Ectodermal cell (in vitro differentiated cells): ENCODE data around the gene XRN2.

Experiments
- H3K27ac ChIP-seq: 2 replicates; pipeline ENCODE4 v1.7.0; 2013; ENCODE audit warnings: mild to moderate bottlenecking, low read depth, low read length; ENCODE audit not compliant: insufficient read depth, poor library complexity, severe bottlenecking
- H3K27me3 ChIP-seq: 2 replicates; pipeline ENCODE4 v1.7.0; 2013; ENCODE audit warnings: mild to moderate bottlenecking, low read length; ENCODE audit not compliant: insufficient read depth, control insufficient read depth, poor library complexity, severe bottlenecking
- H3K36me3 ChIP-seq: one replicate; pipeline ENCODE4 v1.7.0; 2013; ENCODE audit warnings: low read length; ENCODE audit not compliant: control insufficient read depth, insufficient read depth
- H3K4me1 ChIP-seq: one replicate; pipeline ENCODE4 v1.7.0; 2013; ENCODE audit warnings: low read length; ENCODE audit not compliant: control insufficient read depth, insufficient read depth
- H3K4me3 ChIP-seq: 2 replicates; pipeline ENCODE4 v1.7.0; 2013; ENCODE audit warnings: low read depth, low read length, control low read depth; ENCODE audit not compliant: insufficient read depth
- H3K9me3 ChIP-seq: 2 replicates; pipeline ENCODE4 v1.7.0; 2013; ENCODE audit warnings: mild to moderate bottlenecking, low read length, moderate library complexity; ENCODE audit not compliant: control insufficient read depth
- WGBS, 2 experiments: methylation state at CpG; one replicate each; pipeline ENCODE4 v1.1.7; 2013; ENCODE audit warnings: missing lambda C conversion rate in 2 of 2; 5-methylcytosine and 5-hydroxymethylcytosine counted together

XRN2 gene

GRCh38 chr20:21272279-21272678, 30.9 kb upstream of the XRN2 start:
- Histone ChIP-seq H3K36me3 (no peaks in the 10 kb centered on the region), H3K27ac (no peak overlapping the region), H3K27me3 (no peaks in the 10 kb centered on the region), H3K4me1 (no peaks in the 10 kb centered on the region), H3K9me3 (no peaks in the 10 kb centered on the region), H3K4me3 (no peak overlapping the region)

DNA sequence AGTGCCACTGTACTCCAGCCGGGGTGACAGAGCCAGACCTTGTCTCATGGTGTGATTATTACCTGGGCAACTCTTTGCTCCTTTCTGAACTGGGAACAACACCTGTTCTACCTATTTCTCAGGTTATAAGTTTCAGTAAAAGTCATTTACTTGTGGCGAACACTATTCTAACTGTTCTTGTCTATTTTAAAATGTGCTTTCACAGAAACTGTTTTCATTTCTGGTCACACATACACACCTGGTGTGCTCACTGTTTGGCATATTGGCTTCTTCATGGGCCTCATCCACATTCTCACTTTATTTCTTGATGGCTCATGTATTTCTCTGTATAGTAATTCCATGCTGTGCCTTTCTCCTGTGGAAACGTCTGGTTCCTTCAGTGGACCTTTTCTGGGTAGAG, 30.5 kb upstream of the XRN2 start:
- no peaks in the 10 kb centered on the region for H3K27me3 ChIP-seq
- WGBS, 2 experiments: 93 to 95% methylated on average over 3 of the region's 3 CpGs

DNA sequence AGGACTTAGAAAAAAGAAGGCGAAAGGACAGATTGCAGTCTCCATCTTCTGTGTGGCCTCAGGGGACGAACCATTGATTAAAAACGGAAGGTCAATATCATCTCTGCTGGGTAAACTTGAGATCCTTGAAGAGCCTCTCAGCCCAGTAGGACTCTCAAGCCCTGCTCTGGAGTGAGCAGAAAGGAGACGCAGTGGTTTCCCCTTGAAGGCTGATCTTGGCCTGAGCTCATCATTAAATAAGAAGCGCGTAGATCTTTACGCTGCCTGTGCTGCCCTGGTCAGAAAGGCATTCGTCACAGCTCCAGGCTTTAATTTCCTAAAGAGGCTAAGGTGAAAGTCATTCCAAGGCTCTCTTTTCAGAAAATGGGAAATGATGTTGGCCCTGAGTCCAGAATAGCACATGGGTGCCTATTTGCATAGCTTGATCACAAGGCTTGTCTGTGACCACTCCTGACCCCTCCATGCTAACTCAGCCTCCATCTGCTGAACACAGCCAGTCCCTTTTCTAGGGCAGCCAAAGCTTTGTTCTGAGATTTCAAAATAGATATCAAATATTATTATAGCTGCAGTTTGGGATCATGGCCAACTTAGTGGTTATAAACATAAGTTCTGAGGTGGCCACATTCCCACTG, 29.3 kb upstream of the XRN2 start:
- WGBS, 2 experiments: 94 to 95% methylated on average over 8 of the region's 8 CpGs
- no peaks in the 10 kb centered on the region for H3K27me3 ChIP-seq
- no peaks in the 10 kb centered on the region for H3K9me3 ChIP-seq
- H3K4me3 ChIP-seq: no peak overlapping the region
- no peaks in the 10 kb centered on the region for H3K36me3 ChIP-seq
- H3K4me1 ChIP-seq: no peaks in the 10 kb centered on the region
- H3K27ac ChIP-seq: no peak overlapping the region

More for the DNA sequence above, 30.5 kb upstream of the XRN2 start:
- Histone ChIP-seq H3K9me3 (no peaks in the 10 kb centered on the region), H3K36me3 (no peaks in the 10 kb centered on the region), H3K27ac (no peak overlapping the region), H3K4me1 (no peaks in the 10 kb centered on the region), H3K4me3 (no peak overlapping the region)

DNA sequence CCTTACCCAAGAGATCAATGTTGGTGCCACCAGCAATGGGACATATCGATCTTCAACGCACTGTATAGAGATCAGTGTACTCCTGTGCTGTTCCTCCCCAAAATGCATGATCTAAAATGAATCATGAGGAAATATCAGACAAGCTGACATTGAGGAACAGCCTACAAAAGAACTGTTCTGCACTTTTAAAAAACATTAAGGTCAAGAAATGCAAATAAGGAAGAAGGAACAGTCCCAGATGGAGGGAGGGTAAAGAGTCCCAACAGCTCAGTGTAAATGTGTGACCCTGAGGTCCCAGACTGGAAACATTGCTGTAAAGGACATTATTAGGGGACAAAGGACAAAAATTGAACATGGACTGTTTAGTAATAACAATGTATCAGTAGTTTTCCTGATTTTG, 24.3 kb upstream of the XRN2 start:
- Histone ChIP-seq H3K27me3 (no peaks in the 10 kb centered on the region), H3K36me3 (no peaks in the 10 kb centered on the region), H3K4me1 (no peaks in the 10 kb centered on the region), H3K27ac (no peak overlapping the region), H3K4me3 (no peak overlapping the region), H3K9me3 (no peaks in the 10 kb centered on the region)
- WGBS, 2 experiments: 87 to 97% methylated on average over 2 of the region's 2 CpGs

DNA sequence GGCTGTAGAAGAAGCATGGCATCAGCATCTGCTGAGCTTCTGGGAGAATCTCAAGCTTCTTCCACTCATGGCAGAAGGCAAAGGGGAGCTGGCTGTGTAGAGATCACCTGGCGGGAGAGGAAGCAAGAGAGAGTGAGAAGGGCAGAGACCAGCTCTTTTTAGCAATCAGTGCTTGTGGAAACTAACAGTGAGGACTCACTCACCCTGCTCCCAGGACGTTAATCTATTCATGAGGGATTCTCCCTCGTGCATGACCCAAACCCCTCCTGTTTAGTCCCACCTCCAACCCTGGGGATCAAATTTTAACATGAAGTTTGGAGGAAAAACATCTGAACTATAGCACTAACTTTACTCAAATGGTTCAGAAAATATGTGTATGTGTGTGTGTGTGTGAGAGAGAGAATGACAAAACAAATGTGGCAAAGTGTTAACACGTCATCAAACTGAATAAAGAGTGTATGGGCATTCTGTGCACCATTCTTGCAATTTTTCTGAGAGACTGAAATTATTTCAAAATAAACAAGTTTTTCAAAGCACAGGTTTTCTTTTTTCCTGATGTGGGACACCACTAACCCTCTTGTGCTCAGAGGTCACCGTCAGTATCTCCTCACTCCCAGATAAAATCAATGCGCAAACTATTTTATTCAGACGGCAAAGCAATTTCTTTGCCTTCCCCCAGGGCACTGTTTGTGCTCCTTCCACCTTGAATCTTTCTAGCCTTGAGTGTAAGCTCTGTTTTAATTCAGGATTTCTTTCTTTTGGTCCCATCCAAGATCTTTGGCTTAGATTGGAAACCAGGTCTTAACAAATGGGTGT, 23.2 kb upstream of the XRN2 start:
- 74 to 76% methylated on average over 7 of the region's 7 CpGs for WGBS, 2 experiments
- Histone ChIP-seq H3K4me1 (no peaks in the 10 kb centered on the region), H3K36me3 (no peaks in the 10 kb centered on the region), H3K9me3 (no peaks in the 10 kb centered on the region), H3K4me3 (no peak overlapping the region), H3K27ac (no peak overlapping the region), H3K27me3 (no peaks in the 10 kb centered on the region)

DNA sequence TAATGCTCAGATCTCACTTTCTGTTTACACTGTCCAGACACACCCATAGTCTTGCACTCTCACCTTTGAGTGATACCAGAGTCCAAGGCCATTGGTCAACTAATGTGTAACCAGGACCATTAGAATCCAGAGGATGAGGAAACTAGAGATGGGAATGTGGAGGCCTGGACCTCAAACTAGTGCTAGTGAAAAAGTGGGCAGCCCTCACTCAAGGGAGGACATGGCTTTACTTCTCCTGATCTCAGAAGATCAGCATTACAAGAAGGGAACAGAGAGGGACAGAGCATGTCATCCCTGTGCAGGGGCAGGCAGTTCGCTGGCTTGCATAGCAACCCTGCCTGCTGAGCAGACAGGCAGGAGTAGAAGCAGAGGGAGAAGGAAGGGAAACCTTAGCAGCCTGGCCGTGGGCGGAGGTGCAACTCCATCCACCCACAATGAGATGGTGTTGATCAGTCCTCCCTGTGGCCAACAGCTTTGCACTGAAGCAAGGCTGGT, 22.6 kb upstream of the XRN2 start:
- Histone ChIP-seq H3K4me1 (no peaks in the 10 kb centered on the region), H3K36me3 (no peaks in the 10 kb centered on the region)
- 76 to 83% methylated on average over 3 of the region's 3 CpGs for WGBS, 2 experiments

DNA sequence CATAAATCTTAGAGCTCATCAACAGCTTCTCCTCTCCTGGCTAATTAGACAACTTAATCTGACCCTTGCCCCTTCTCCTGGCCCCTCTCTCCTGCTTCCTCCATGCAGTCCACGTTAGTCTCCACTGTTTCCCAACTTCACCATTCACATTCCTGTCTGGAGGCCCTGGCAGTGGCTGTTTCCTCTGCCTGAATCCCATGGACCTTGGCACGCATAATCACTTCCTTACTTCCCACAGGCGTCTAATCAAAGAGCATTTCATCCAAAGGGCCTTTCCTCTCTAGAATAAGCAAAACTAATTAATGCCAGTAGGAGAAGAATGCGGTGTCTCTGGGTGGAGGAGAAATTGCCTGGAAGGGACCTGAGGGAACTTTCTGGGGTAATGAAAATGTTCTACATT, 16.4 kb upstream of the XRN2 start:
- Histone ChIP-seq H3K27me3 (no peaks in the 10 kb centered on the region), H3K4me1 (no peaks in the 10 kb centered on the region), H3K4me3 (no peak overlapping the region), H3K36me3 (no peaks in the 10 kb centered on the region), H3K9me3 (no peaks in the 10 kb centered on the region), H3K27ac (no peak overlapping the region)
- 82 to 93% methylated on average over 4 of the region's 4 CpGs for WGBS, 2 experiments

More for the DNA sequence above, 22.6 kb upstream of the XRN2 start:
- Histone ChIP-seq H3K27me3 (no peaks in the 10 kb centered on the region), H3K4me3 (no peak overlapping the region), H3K9me3 (no peaks in the 10 kb centered on the region), H3K27ac (no peak overlapping the region)

- no peaks in the 10 kb centered on the region for H3K36me3 ChIP-seq
- H3K4me1 ChIP-seq: no peaks in the 10 kb centered on the region
- no peaks in the 10 kb centered on the region for H3K27me3 ChIP-seq
- no peak overlapping the region for H3K27ac ChIP-seq
- H3K4me3 ChIP-seq: no peak overlapping the region
- H3K9me3 ChIP-seq: no peaks in the 10 kb centered on the region
- WGBS, 2 experiments: 90 to 92% methylated on average over 14 of the region's 14 CpGs
Measured at GRCh38 chr20:21288587-21289370, 14.4 kb upstream of the XRN2 start.

DNA sequence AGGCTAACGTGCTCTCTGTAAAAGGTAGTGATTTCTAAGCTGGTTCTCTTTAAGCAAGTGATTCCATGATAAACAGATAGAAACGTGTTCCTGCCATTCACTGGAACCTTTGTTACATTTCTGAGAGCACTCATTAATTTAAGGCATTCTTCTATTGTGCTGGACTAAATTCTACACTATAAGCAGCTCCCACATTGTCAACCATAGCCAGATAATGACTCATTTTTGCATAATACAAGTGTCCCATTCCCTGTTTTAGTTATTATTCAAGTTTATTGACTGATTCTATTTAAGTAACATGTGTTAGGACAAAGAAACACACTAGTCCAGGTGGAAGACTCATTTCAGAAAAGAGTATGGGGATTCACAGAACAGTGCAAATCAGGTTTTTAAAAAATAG, 13.5 kb upstream of the XRN2 start:
- H3K27ac ChIP-seq: no peak overlapping the region
- H3K9me3 ChIP-seq: no peaks in the 10 kb centered on the region
- H3K4me1 ChIP-seq: no peaks in the 10 kb centered on the region
- no peaks in the 10 kb centered on the region for H3K27me3 ChIP-seq
- 61 to 65% methylated on average over 2 of the region's 2 CpGs for WGBS, 2 experiments
- H3K4me3 ChIP-seq: no peak overlapping the region
- no peaks in the 10 kb centered on the region for H3K36me3 ChIP-seq

GRCh38 chr20:21291026-21291425, 12.1 kb upstream of the XRN2 start:
- Histone ChIP-seq H3K36me3 (no peaks in the 10 kb centered on the region), H3K9me3 (no peaks in the 10 kb centered on the region), H3K27ac (no peak overlapping the region), H3K4me3 (no peak overlapping the region), H3K27me3 (no peaks in the 10 kb centered on the region), H3K4me1 (no peaks in the 10 kb centered on the region)
- 84 to 91% methylated on average over 1 to 2 of the region's 2 CpGs for WGBS, 2 experiments
